ENCODE data around the gene JMJD6. TPM values are rescaled to one million over a fixed set of nuclear protein-coding genes. Genes with fewer than 3 reads are reported as not detected.

Gene JMJD6
- total RNA-seq, 2 donors from 2014 or later: 35.0 to 37.4 TPM

DNA sequence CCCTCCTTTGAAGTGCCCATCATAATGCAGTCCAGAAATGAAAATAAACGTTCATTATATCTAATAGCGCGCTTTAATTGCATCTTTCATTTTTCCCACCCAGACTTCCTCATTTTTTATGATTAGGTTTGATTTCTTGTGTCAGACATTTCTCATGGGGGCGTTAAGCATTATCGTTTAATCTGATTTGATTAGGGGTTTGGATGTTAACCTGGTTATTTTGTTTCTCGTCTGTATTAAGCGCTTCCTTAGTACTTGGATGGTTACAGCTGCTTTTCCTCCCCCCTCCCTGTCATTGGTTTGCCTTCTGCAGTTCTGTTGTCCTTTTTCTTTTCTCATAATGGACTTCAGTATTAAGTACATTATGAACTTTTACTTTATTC, 12.1 kb upstream of the JMJD6 start:
- no peak for DNase-seq (ENCODE audit: low spot score)
- Histone ChIP-seq H3K4me1 (peaks cover 0 to 45% of the 10 kb centered on the region in 2 donors), H3K9me3 (no peaks in the 10 kb centered on the region), H3K36me3 (peaks cover 46% of the 10 kb centered on the region), H3K27me3 (no peaks in the 10 kb centered on the region), H3K27ac (peak overlapping the region; percentile 99 to 100), H3K4me3 (peak overlapping the region; percentile 96 to 97)
- TF ChIP-seq, protein P1, sequence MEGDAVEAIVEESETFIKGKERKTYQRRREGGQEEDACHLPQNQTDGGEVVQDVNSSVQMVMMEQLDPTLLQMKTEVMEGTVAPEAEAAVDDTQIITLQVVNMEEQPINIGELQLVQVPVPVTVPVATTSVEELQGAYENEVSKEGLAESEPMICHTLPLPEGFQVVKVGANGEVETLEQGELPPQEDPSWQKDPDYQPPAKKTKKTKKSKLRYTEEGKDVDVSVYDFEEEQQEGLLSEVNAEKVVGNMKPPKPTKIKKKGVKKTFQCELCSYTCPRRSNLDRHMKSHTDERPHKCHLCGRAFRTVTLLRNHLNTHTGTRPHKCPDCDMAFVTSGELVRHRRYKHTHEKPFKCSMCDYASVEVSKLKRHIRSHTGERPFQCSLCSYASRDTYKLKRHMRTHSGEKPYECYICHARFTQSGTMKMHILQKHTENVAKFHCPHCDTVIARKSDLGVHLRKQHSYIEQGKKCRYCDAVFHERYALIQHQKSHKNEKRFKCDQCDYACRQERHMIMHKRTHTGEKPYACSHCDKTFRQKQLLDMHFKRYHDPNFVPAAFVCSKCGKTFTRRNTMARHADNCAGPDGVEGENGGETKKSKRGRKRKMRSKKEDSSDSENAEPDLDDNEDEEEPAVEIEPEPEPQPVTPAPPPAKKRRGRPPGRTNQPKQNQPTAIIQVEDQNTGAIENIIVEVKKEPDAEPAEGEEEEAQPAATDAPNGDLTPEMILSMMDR (IDR thresholded peaks at IDR 0.05): no peak

- Histone ChIP-seq H3K36me3 (peaks cover 46% of the 10 kb centered on the region), H3K4me1 (peaks cover 0 to 51% of the 10 kb centered on the region in 2 donors), H3K27me3 (no peaks in the 10 kb centered on the region), H3K9me3 (no peaks in the 10 kb centered on the region), H3K27ac (peak within 1 kb of the TSS; percentile 99 to 100), H3K4me3 (peak within 1 kb of the TSS; percentile 96 to 97)
- TF ChIP-seq, protein P1 (IDR thresholded peaks at IDR 0.05): no peak
- peak; percentile 91 for DNase-seq (ENCODE audit: low spot score)
Measured at GRCh38 chr17:76737676-76738467, 11.5 kb upstream of the JMJD6 start, which contains the start of gene MFSD11. MFSD11 (plus strand) TSS chr17:76738119; CDS start chr17:76738353, 234 bp downstream.

DNA sequence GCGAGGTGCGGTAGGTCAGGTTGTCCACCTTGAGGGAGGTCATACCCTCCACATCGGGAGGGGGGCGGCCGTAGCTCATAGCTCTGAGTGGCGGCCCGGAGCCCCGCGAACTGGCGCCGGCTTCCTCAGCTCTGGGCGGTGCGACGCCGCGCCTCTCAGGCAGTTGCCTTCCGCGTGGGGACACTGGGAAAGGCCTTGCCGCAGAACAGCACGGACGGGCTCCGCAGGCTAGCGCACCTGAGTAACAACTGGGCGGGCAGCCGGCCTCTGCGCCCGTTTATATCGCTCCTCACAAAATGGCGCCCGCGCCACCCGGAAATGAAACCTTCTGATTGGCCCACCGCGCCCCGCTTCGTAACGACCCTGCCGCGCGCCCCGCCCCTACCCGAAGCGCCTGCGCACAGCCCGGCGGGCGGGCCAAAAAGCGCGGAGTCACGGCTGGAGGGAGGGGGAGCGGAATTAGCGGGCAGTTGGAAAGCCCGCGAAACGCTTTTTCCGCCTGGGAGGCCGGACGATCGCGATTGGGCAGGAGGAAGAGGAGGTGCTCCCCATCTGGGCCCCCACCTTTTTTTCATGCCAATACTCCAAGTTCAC, 10.8 kb upstream of the JMJD6 start, which contains the start of gene SRSF2:
TSS of gene SRSF2 (minus strand) at position 250 of the 594 bp plus-strand sequence. CDS start at position 79, 171 bp downstream.
- Histone ChIP-seq H3K36me3 (peaks cover 46% of the 10 kb centered on the region), H3K27ac (peak within 1 kb of the TSS; percentile 99 to 100), H3K4me1 (peaks cover 0 to 58% of the 10 kb centered on the region in 2 donors), H3K27me3 (no peaks in the 10 kb centered on the region), H3K9me3 (no peaks in the 10 kb centered on the region), H3K4me3 (peak within 1 kb of the TSS; percentile 96 to 97)
- TF ChIP-seq, protein P1 (IDR thresholded peaks at IDR 0.05): no peak
- peak; percentile 99 for DNase-seq (ENCODE audit: low spot score)

DNA sequence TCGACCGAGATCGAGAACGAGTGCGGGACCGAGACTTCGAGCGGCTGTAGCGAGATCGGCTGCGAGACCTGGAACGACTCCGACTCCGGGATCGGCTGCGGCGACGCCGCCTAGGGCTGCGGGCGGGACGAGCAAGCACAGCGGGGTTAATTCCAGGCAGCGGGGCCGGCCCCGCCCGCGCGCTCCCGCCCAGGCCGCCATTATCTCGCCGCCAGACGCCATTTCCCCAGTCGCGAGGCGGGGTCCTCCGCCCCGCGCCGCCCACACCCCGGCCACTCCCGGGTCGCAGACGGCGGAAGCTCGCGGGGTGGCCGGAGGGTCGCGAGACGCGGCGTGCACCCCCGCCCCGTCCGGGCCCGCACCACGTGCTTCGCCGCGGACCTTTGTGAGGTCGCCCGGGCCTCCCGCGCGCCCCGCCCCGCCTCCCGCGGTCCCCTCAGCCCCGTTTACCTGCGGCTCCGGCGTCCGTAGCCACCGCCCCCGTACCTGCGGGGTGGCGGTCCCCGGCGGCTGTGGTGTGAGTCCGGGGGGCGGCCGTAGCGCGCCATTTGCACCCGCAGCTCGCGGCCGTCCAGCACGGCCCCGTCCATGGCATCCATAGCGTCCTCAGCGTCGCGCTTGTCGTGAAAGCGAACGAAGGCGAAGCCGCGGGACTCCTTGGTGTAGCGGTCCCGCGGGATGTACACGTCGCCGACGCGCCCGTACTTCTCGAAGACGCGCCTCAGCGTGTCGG, 10.1 kb upstream of the JMJD6 start:
- peaks cover 0 to 57% of the 10 kb centered on the region in 2 donors for H3K4me1 ChIP-seq
- TF ChIP-seq, protein P1 (IDR thresholded peaks at IDR 0.05): peak in 1 of 2 donors; percentile 34
- H3K36me3 ChIP-seq: peaks cover 46% of the 10 kb centered on the region
- no peaks in the 10 kb centered on the region for H3K9me3 ChIP-seq
- no peaks in the 10 kb centered on the region for H3K27me3 ChIP-seq
- peak overlapping the region; percentile 99 to 100 for H3K27ac ChIP-seq
- peak overlapping the region; percentile 96 to 97 for H3K4me3 ChIP-seq
- peak; percentile 77 for DNase-seq (ENCODE audit: low spot score)

GRCh38 chr17:76735586-76736348, 9.4 kb upstream of the JMJD6 start:
- peaks cover 0 to 57% of the 10 kb centered on the region in 2 donors for H3K4me1 ChIP-seq
- H3K27ac ChIP-seq: peak overlapping the region; percentile 99 to 100
- H3K27me3 ChIP-seq: no peaks in the 10 kb centered on the region
- TF ChIP-seq, protein P1 (IDR thresholded peaks at IDR 0.05): no peak
- peak overlapping the region; percentile 96 to 97 for H3K4me3 ChIP-seq
- H3K36me3 ChIP-seq: peaks cover 52% of the 10 kb centered on the region
- no peaks in the 10 kb centered on the region for H3K9me3 ChIP-seq
- no peak for DNase-seq (ENCODE audit: low spot score)
